CD4-positive, alpha-beta T cell (primary cell): Measurements from ENCODE around the gene POU1F1. TPM values are rescaled to one million over a fixed set of nuclear protein-coding genes. Genes with fewer than 3 reads are reported as not detected.
"Not testable (repeated sequence)": the region's sequence is repeated elsewhere in the genome, so short reads cannot be mapped to it uniquely, and the experiment has no call there.

Experiments
- ATAC-seq: fragments of 200-7000 bp; cut with Tn5 transposase; one replicate; pipeline ENCODE4 v1.10.0; 2022; ENCODE audit warnings: mild to moderate bottlenecking; ENCODE audit not compliant: poor library complexity
- CTCF ChIA-PET: fragments of 350-600 bp; sonication (Branson Sonifier 250); formaldehyde crosslinking; loops from one replicate; lab custom pipeline; 2021; ENCODE audit warnings: antibody characterized with exemption, inconsistent platforms; lab: Charles Lee
- POLR2A ChIA-PET: fragments of 350-600 bp; sonication (Branson Sonifier 250); formaldehyde crosslinking; loops from one replicate; lab custom pipeline; 2021; ENCODE audit warnings: antibody characterized with exemption, inconsistent platforms; lab: Charles Lee
- DNase-seq, 14 experiments: peaks; one replicate each; pipeline ENCODE4 v3.0.0-alpha.2; 2013 to 2020; ENCODE audit warnings: mixed read lengths in 2 of 14
- H3K27ac ChIP-seq, 2 donors: one replicate each; pipeline versions ENCODE4 v1.5.1 to v1.7.0; 2013; ENCODE audit warnings: low read length in 2 of 2, low read depth in 1 of 2, mild to moderate bottlenecking in 1 of 2
- H3K27me3 ChIP-seq, 2 experiments: 1 replicate in 1 of 2; 2 replicates in 1 of 2; pipeline versions ENCODE4 v1.6.1 to v1.7.0; 2013; ENCODE audit warnings: low read length in 2 of 2, control low read depth in 1 of 2, mild to moderate bottlenecking in 1 of 2, moderate library complexity in 1 of 2; ENCODE audit not compliant: insufficient read depth in 2 of 2, control insufficient read depth in 1 of 2
- H3K36me3 ChIP-seq: one replicate; pipeline ENCODE4 v1.6.1; 2013; ENCODE audit warnings: low read length, control low read depth; ENCODE audit not compliant: insufficient read depth
- H3K4me1 ChIP-seq: one replicate; pipeline ENCODE4 v1.6.1; 2013; ENCODE audit warnings: low read length, control low read depth; ENCODE audit not compliant: insufficient read depth
- H3K4me3 ChIP-seq: one replicate; pipeline ENCODE4 v1.5.1; 2013; ENCODE audit warnings: mild to moderate bottlenecking, low read length, moderate library complexity
- H3K9me3 ChIP-seq, 2 experiments: 1 replicate in 1 of 2; 2 replicates in 1 of 2; pipeline versions ENCODE4 v1.6.1 to v1.7.0; 2013; ENCODE audit warnings: low read length in 2 of 2, mild to moderate bottlenecking in 2 of 2, control low read depth in 1 of 2, moderate library complexity in 1 of 2; ENCODE audit not compliant: control insufficient read depth in 1 of 2, insufficient read depth in 1 of 2
- H3K27ac Mint-ChIP-seq: one replicate; pipeline ENCODE4 v1.8.0; 2020; ENCODE audit warnings: mixed read lengths
- H3K27me3 Mint-ChIP-seq: one replicate; pipeline ENCODE4 v1.8.0; 2021; ENCODE audit warnings: mixed read lengths
- H3K36me3 Mint-ChIP-seq: one replicate; pipeline ENCODE4 v1.8.0; 2021; ENCODE audit warnings: low read depth, mixed read lengths
- H3K4me1 Mint-ChIP-seq: one replicate; pipeline ENCODE4 v1.8.0; 2021; ENCODE audit warnings: low read depth, mixed read lengths
- H3K4me3 Mint-ChIP-seq: one replicate; pipeline ENCODE4 v1.8.0; 2020; ENCODE audit warnings: mild to moderate bottlenecking, mixed read lengths
- H3K9me3 Mint-ChIP-seq: one replicate; pipeline ENCODE4 v1.8.0; 2020; ENCODE audit warnings: mixed read lengths
- intact Hi-C, 2 experiments: fragments of 100-400 bp; cut with DNase I in 1 of 2; cut with micrococcal nuclease in 1 of 2; formaldehyde crosslinking; loops; one replicate each; pipeline versions ENCODE4 v1.15.1 to v1.9.0; 2023 to 2025; cut with DNase I, micrococcal nuclease
- total RNA-seq, 174 experiments: library from RNA in 2 of 174; stranded (reverse) in 2 of 174; gene quantifications; one replicate each; pipeline ENCODE4 v1.2.3 and lab custom pipeline; 2021 to 2026
- TF ChIP-seq, protein P1 (sequence below): fragments of 200-600 bp; IDR thresholded peaks from one replicate; pipeline ENCODE4 v1.8.0; 2022; ENCODE audit warnings: antibody characterized with exemption, mild to moderate bottlenecking

The POU1F1 gene
- total RNA-seq, 2 experiments from 2014 or later = not detected

DNA sequence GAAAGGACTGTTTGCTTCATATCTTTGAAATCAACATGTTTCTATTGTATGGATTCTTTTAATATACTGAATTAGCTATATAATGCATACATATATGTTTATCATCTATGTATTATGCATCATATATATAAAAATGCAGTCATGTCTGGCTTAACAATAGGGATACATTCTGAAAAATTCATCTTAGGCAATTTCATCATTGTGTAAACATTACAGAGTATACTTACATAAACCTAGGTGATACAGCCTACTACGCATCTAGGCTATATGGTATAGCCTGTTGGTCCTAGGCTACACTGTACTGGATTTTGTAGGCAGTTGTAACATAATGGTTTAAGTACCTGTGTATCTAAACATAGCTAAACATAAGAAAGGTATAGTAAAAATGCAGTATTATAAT, 27.6 kb downstream of the POU1F1 start:
- ChIA-PET CTCF (interaction anchor here (1.1 kb wide), 1 partner anchor 12 kb away, joined by 4 read pairs; no protein-coding TSS in a partner anchor), POLR2A (no interaction called here)
- H3K27me3 Mint-ChIP-seq = no peaks in the 10 kb centered on the region
- no peak overlapping the region for H3K27ac ChIP-seq
- no peak overlapping the region for H3K4me3 Mint-ChIP-seq
- H3K27ac Mint-ChIP-seq = no peak overlapping the region
- H3K4me3 ChIP-seq = no peak overlapping the region
- H3K9me3 Mint-ChIP-seq = no peaks in the 10 kb centered on the region
- DNase-seq = no peak
- TF ChIP-seq, protein P1, sequence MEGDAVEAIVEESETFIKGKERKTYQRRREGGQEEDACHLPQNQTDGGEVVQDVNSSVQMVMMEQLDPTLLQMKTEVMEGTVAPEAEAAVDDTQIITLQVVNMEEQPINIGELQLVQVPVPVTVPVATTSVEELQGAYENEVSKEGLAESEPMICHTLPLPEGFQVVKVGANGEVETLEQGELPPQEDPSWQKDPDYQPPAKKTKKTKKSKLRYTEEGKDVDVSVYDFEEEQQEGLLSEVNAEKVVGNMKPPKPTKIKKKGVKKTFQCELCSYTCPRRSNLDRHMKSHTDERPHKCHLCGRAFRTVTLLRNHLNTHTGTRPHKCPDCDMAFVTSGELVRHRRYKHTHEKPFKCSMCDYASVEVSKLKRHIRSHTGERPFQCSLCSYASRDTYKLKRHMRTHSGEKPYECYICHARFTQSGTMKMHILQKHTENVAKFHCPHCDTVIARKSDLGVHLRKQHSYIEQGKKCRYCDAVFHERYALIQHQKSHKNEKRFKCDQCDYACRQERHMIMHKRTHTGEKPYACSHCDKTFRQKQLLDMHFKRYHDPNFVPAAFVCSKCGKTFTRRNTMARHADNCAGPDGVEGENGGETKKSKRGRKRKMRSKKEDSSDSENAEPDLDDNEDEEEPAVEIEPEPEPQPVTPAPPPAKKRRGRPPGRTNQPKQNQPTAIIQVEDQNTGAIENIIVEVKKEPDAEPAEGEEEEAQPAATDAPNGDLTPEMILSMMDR = no peak
- H3K27me3 ChIP-seq = no peaks in the 10 kb centered on the region
- peaks cover 90% of the 10 kb centered on the region for H3K36me3 Mint-ChIP-seq
- H3K4me1 Mint-ChIP-seq = peaks cover 13% of the 10 kb centered on the region
- H3K36me3 ChIP-seq = peaks cover 43% of the 10 kb centered on the region
- intact Hi-C loops = no loop called here
- no peaks in the 10 kb centered on the region for H3K4me1 ChIP-seq
- ATAC-seq = no peak
- H3K9me3 ChIP-seq = no peaks in the 10 kb centered on the region

DNA sequence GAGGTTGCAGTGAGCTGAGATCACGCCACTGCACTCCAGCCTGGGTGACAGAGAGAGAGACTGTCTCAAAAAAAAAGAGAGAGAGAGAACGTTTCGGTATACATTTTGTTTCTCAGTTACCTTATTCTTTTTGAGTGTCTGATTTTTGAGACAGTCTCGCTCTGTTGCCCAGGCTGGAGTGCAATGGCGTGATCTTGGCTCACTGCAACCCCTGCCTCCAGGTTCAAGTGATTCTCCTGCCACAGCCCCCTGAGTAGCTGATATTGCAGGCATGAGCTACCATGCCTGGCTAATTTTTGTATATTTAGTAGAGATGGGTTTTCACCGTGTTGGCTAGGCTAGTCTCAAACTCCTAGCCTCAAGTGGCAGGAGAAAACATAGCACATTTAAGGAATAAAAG, 28.2 kb downstream of the POU1F1 start:
- Mint-ChIP-seq H3K36me3 (peaks cover 90% of the 10 kb centered on the region), H3K4me1 (peaks cover 16% of the 10 kb centered on the region)
- H3K27me3 Mint-ChIP-seq, H3K27me3 ChIP-seq, H3K9me3 ChIP-seq, DNase-seq, POLR2A ChIA-PET, H3K4me1 ChIP-seq, H3K27ac Mint-ChIP-seq, ATAC-seq, H3K9me3 Mint-ChIP-seq, H3K4me3 Mint-ChIP-seq, H3K4me3 ChIP-seq, H3K27ac ChIP-seq, intact Hi-C loops: not testable (repeated sequence)
- H3K36me3 ChIP-seq = peaks cover 38% of the 10 kb centered on the region
- CTCF ChIA-PET = interaction anchor here (1.1 kb wide), 1 partner anchor 12 kb away, joined by 4 read pairs; no protein-coding TSS in a partner anchor

DNA sequence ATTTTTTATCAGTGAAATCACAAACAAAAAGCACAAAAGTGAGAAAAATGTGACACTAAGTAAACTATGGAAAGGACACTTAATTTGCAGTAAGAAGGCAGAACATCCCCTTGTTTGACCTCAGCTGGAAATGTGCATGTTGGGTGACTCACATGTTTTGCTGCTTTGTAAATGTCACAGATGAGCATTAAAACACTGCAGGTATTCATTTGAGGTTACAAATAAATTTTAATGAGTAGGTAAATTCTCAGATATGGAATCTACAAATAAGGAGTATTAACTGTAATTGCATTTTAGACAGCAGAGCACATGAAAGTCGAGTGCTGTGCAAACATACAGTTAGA, 29.0 kb downstream of the POU1F1 start:
- Histone ChIP-seq H3K4me3 (no peak overlapping the region), H3K27ac (no peak overlapping the region), H3K27me3 (no peaks in the 10 kb centered on the region), H3K4me1 (no peaks in the 10 kb centered on the region), H3K36me3 (peaks cover 36% of the 10 kb centered on the region), H3K9me3 (no peaks in the 10 kb centered on the region)
- Mint-ChIP-seq H3K27me3 (no peaks in the 10 kb centered on the region), H3K4me3 (no peak overlapping the region), H3K27ac (no peak overlapping the region), H3K4me1 (peaks cover 24% of the 10 kb centered on the region), H3K9me3 (no peaks in the 10 kb centered on the region), H3K36me3 (peaks cover 92% of the 10 kb centered on the region)
- TF ChIP-seq, protein P1 = no peak
- intact Hi-C loops = no loop called here
- ATAC-seq = no peak
- no peak for DNase-seq
- ChIA-PET CTCF (no interaction called here), POLR2A (no interaction called here)
